NAMALWA (cell line): ENCODE results near the gene RAB2B.
A peak's percentile ranks its signal among the peaks of the same experiment; 100 is the strongest.

Experiments
- DNase-seq: peaks from one replicate; pipeline ENCODE4 v3.0.0-alpha.2; 2015; ENCODE audit warnings: low spot score

The RAB2B gene

GRCh38 chr14:21476925-21477681 lies at the start of gene RAB2B, which contains the start of gene TOX4:
RAB2B (minus strand) TSS chr14:21476959; CDS start chr14:21476872, 87 bp downstream.
TOX4 (plus strand) TSS chr14:21477195; CDS start chr14:21477279, 84 bp downstream.
- peak; percentile 99 for DNase-seq

- no peak for DNase-seq
These were observed 49.4 kb upstream of the RAB2B start, which contains the start of gene SALL2 for GRCh38 chr14:21525962-21526671. SALL2 (minus strand) TSS chr14:21526346; CDS start chr14:21526127, 219 bp downstream.

- no peak for DNase-seq
These were observed 48.8 kb upstream of the RAB2B start for GRCh38 chr14:21525571-21525961.

- no peak for DNase-seq
These were observed 48.1 kb upstream of the RAB2B start for GRCh38 chr14:21524575-21525490.

GRCh38 chr14:21523203-21523602 lies 46.4 kb upstream of the RAB2B start:
- no peak for DNase-seq

- DNase-seq, result no peak
These were observed 44.7 kb upstream of the RAB2B start for GRCh38 chr14:21521501-21521900.

GRCh38 chr14:21520767-21521166 lies 44.0 kb upstream of the RAB2B start:
- no peak for DNase-seq

GRCh38 chr14:21518725-21519124 lies 42.0 kb upstream of the RAB2B start:
- no peak for DNase-seq

GRCh38 chr14:21514341-21514740 lies 37.6 kb upstream of the RAB2B start:
- DNase-seq, result no peak

GRCh38 chr14:21510735-21511657 lies 34.2 kb upstream of the RAB2B start, which contains the start of gene METTL3:
METTL3 (minus strand) TSS chr14:21511340; CDS start chr14:21511223, 117 bp downstream.
- peak; percentile 98 for DNase-seq

- DNase-seq, result peak; percentile 15
These were observed 32.8 kb upstream of the RAB2B start for GRCh38 chr14:21509432-21510143.

- DNase-seq, result no peak
These were observed 29.8 kb upstream of the RAB2B start for GRCh38 chr14:21506557-21506956.

GRCh38 chr14:21505012-21505553 lies 28.3 kb upstream of the RAB2B start:
- DNase-seq, result peak; percentile 26

- no peak for DNase-seq
These were observed 26.6 kb upstream of the RAB2B start for GRCh38 chr14:21503376-21503775.

GRCh38 chr14:21501568-21501967 lies 24.8 kb upstream of the RAB2B start:
- DNase-seq, result no peak

- DNase-seq, result peak; percentile 73
These were observed 22.1 kb upstream of the RAB2B start for GRCh38 chr14:21498540-21499526.

GRCh38 chr14:21496453-21496852 lies 19.7 kb upstream of the RAB2B start:
- DNase-seq, result no peak

GRCh38 chr14:21494902-21495762 lies 18.4 kb upstream of the RAB2B start:
- DNase-seq, result no peak
